ENCODE results near the gene ZNF554.

GRCh38 chr19:2867025-2867991 is 47.6 kb downstream of the ZNF554 start, which contains the start of gene ZNF556:
- TF ChIP-seq CTCF (IDR thresholded peaks at IDR 0.05) = no peak
- TF ChIP-seq POLR2A (IDR thresholded peaks at IDR 0.05) = no peak
